HepG2 (cell line): ENCODE measurements around the gene CPSF7. TPM values are rescaled to one million over a fixed set of nuclear protein-coding genes. Genes with fewer than 3 reads are reported as not detected.

Experiments
- AHDC1 ChIP-seq: sonication (generic); formaldehyde crosslinking; IDR thresholded peaks from 2 replicates; pipeline ENCODE4 v1.5.1; 2020; ENCODE audit warnings: mild to moderate bottlenecking, missing genetic modification reagents, borderline replicate concordance
- NFE2L2 ChIP-seq: fragments of 150-350 bp; IDR thresholded peaks from 2 replicates; pipeline ENCODE4 v1.6.1; 2014; ENCODE audit warnings: low read length
- ZBTB1 ChIP-seq: sonication (generic); formaldehyde crosslinking; IDR thresholded peaks from 2 replicates; pipeline ENCODE4 v1.4.0; 2020; ENCODE audit warnings: missing genetic modification reagents, borderline replicate concordance
- ZBTB14 ChIP-seq: sonication (generic); formaldehyde crosslinking; IDR thresholded peaks from 2 replicates; pipeline ENCODE4 v1.4.0; 2020; ENCODE audit warnings: missing genetic modification reagents
- ZNF281 ChIP-seq: sonication (generic); formaldehyde crosslinking; IDR thresholded peaks from 2 replicates; pipeline ENCODE4 v1.4.0; 2020; ENCODE audit warnings: missing genetic modification reagents, borderline replicate concordance
- ZNF34 ChIP-seq: sonication (generic); formaldehyde crosslinking; IDR thresholded peaks from 2 replicates; pipeline ENCODE4 v1.4.0; 2020; ENCODE audit warnings: mild to moderate bottlenecking, missing genetic modification reagents, borderline replicate concordance
- ZNF431 ChIP-seq: sonication (generic); formaldehyde crosslinking; IDR thresholded peaks from 2 replicates; pipeline ENCODE4 v1.9.0; 2022; ENCODE audit warnings: missing genetic modification reagents, low read depth, mild to moderate bottlenecking, borderline replicate concordance
- ZNF484 ChIP-seq: sonication (generic); formaldehyde crosslinking; IDR thresholded peaks from 2 replicates; pipeline ENCODE4 v1.5.1; 2020; ENCODE audit warnings: mild to moderate bottlenecking, low read depth, missing genetic modification reagents, borderline replicate concordance
- ZNF614 ChIP-seq: IDR thresholded peaks from 2 replicates; pipeline ENCODE4 v1.6.1; 2018; ENCODE audit warnings: missing biosample characterization, missing genetic modification reagents, inconsistent platforms, borderline replicate concordance
- ZNF773 ChIP-seq: sonication (generic); formaldehyde crosslinking; IDR thresholded peaks from 2 replicates; pipeline ENCODE4 v1.4.0; 2020; ENCODE audit warnings: missing genetic modification reagents, borderline replicate concordance
- ZNF782 ChIP-seq: sonication (generic); formaldehyde crosslinking; IDR thresholded peaks from 2 replicates; pipeline ENCODE4 v1.4.0; 2020; ENCODE audit warnings: missing genetic modification reagents, mild to moderate bottlenecking, borderline replicate concordance
- polyA plus RNA-seq, 8 experiments: library from polyadenylated mRNA; depleted of rRNA in 3 of 8; stranded (reverse) in 7 of 8; unstranded in 1 of 8; fragments of >200 nt; fragmentation: Illumina TruSeq in 4 of 8; extraction: Trizol in 4 of 8; gene quantifications; 2 replicates each; pipeline versions ENCODE4 v1.2.1 to v1.2.3, GENCODE V29; 2011 to 2016; ENCODE audit warnings: low read depth in 4 of 8, missing spikeins in 1 of 8, mixed read lengths in 1 of 8; ENCODE audit not compliant: insufficient read depth in 1 of 8
- total RNA-seq, 5 experiments: library from RNA; depleted of rRNA; stranded (reverse); fragments of >200 nt; fragmentation: Illumina TruSeq; extraction: Trizol; gene quantifications; 2 replicates each; pipeline ENCODE4 v1.2.3, GENCODE V29; 2016; ENCODE audit warnings: low read depth in 1 of 5
- TF ChIP-seq, protein P1 (sequence below): sonication (generic); formaldehyde crosslinking; IDR thresholded peaks from 2 replicates; pipeline ENCODE4 v1.5.0; 2020; ENCODE audit warnings: mild to moderate bottlenecking, missing genetic modification reagents
- TF ChIP-seq, protein P2 (sequence below): sonication (generic); formaldehyde crosslinking; IDR thresholded peaks from 2 replicates; pipeline ENCODE4 v1.4.0; 2020; ENCODE audit warnings: missing genetic modification reagents, low read depth, mild to moderate bottlenecking, borderline replicate concordance

CPSF7 gene
- total and polyA plus RNA-seq, 2 of the 13 experiments (the other 11 are each of a cell fraction or from before 2014, with no cell fraction given): 34.1 to 36.8 TPM

- TF ChIP-seq AHDC1 (CRISPR knock-in tag) (0 out of 2 replicates have a peak, but pooled peaks have one; percentile 19), ZNF281 (CRISPR knock-in tag) (peak; percentile 3; the same call in 1 of the 2 replicates), NFE2L2 (no peak), ZBTB1 (no peak), ZNF431 (CRISPR knock-in tag) (peak; percentile 75), ZNF484 (CRISPR knock-in tag) (no peak), ZNF773 (CRISPR knock-in tag) (peak; percentile 39; the same call in 1 of the 2 replicates), ZNF614 (no peak), ZBTB14 (CRISPR knock-in tag) (peak; percentile 87), ZNF34 (CRISPR knock-in tag) (no peak), ZNF782 (CRISPR knock-in tag) (peak; percentile 31; the same call in 1 of the 2 replicates)
- TF ChIP-seq, protein P1, sequence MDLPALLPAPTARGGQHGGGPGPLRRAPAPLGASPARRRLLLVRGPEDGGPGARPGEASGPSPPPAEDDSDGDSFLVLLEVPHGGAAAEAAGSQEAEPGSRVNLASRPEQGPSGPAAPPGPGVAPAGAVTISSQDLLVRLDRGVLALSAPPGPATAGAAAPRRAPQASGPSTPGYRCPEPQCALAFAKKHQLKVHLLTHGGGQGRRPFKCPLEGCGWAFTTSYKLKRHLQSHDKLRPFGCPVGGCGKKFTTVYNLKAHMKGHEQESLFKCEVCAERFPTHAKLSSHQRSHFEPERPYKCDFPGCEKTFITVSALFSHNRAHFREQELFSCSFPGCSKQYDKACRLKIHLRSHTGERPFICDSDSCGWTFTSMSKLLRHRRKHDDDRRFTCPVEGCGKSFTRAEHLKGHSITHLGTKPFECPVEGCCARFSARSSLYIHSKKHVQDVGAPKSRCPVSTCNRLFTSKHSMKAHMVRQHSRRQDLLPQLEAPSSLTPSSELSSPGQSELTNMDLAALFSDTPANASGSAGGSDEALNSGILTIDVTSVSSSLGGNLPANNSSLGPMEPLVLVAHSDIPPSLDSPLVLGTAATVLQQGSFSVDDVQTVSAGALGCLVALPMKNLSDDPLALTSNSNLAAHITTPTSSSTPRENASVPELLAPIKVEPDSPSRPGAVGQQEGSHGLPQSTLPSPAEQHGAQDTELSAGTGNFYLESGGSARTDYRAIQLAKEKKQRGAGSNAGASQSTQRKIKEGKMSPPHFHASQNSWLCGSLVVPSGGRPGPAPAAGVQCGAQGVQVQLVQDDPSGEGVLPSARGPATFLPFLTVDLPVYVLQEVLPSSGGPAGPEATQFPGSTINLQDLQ (CRISPR knock-in tag): peak; percentile 46; the same call in 1 of the 2 replicates
- TF ChIP-seq, protein P2, sequence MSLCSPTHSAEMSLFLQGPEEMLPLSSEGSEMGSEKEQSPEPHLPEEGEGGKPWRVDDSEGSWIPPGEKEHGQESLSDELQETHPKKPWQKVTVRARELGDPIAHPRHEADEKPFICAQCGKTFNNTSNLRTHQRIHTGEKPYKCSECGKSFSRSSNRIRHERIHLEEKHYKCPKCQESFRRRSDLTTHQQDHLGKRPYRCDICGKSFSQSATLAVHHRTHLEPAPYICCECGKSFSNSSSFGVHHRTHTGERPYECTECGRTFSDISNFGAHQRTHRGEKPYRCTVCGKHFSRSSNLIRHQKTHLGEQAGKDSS (CRISPR knock-in tag): no peak; the same call in 1 of the 2 replicates
These were observed at the start of gene CPSF7, which contains the start of gene SDHAF2 (continued) for GRCh38 chr11:61429691-61430582.
